Tibial nerve (tissue), 4 donors: ENCODE data around the gene AURKAIP1. TPM values are rescaled to one million over a fixed set of nuclear protein-coding genes. Genes with fewer than 3 reads are reported as not detected.
A peak's percentile ranks its signal among the peaks of the same experiment; 100 is the strongest.

Experiments used
- DNase-seq, 2 donors: peaks; one replicate each; pipeline ENCODE4 v3.0.0-alpha.2; 2019; ENCODE audit warnings: low spot score in 2 of 2
- H3K27ac ChIP-seq, 4 donors: fragments of 200-600 bp; sonication (generic) in 3 of 4; one replicate each; pipeline ENCODE4 v1.5.1; 2017 to 2019; ENCODE audit warnings: mild to moderate bottlenecking in 1 of 4
- H3K27me3 ChIP-seq, 2 donors: fragments of 200-600 bp; sonication (generic) in 1 of 2; one replicate each; pipeline versions ENCODE4 v1.5.1 to v1.6.0; 2017 to 2019
- H3K36me3 ChIP-seq, 3 donors: fragments of 200-600 bp; sonication (generic); one replicate each; pipeline ENCODE4 v1.5.1; 2018 to 2019
- H3K4me1 ChIP-seq, 4 donors: fragments of 200-600 bp; sonication (generic) in 3 of 4; one replicate each; pipeline ENCODE4 v1.5.1; 2017 to 2019
- H3K4me3 ChIP-seq, 4 donors: fragments of 200-600 bp; sonication (generic) in 3 of 4; one replicate each; pipeline ENCODE4 v1.5.1; 2017 to 2019; ENCODE audit warnings: mild to moderate bottlenecking in 1 of 4, moderate library complexity in 1 of 4
- H3K9me3 ChIP-seq, 4 donors: fragments of 200-600 bp; sonication (generic) in 3 of 4; one replicate each; pipeline ENCODE4 v1.5.1; 2017 to 2019
- EP300 ChIP-seq, 2 donors: sonication (generic); formaldehyde crosslinking; IDR thresholded peaks; one replicate each; pipeline ENCODE4 v1.6.1; 2017; ENCODE audit warnings: antibody characterized with exemption in 2 of 2, mild to moderate bottlenecking in 1 of 2
- POLR2A ChIP-seq, 2 donors: fragments of 450-650 bp; IDR thresholded peaks; one replicate each; pipeline ENCODE4 v1.6.1; 2017; ENCODE audit warnings: antibody characterized with exemption in 2 of 2, mild to moderate bottlenecking in 2 of 2, moderate library complexity in 2 of 2
- WGBS, 2 donors: methylation state at CpG; one replicate each; pipeline ENCODE4 v1.1.5; 2018; 5-methylcytosine and 5-hydroxymethylcytosine counted together
- total RNA-seq, 4 donors: library from RNA; depleted of rRNA; stranded (reverse); fragments of >200 nt; gene quantifications; one replicate each; pipeline ENCODE4 v1.1.0, GENCODE V29; 2016
- TF ChIP-seq, protein P1 (sequence below), 5 experiments: fragments of 200-600 bp in 3 of 5; fragments of 450-650 bp in 2 of 5; sonication (generic) in 3 of 5; IDR thresholded peaks; one replicate each; pipeline ENCODE4 v1.5.1; 2016 to 2019; ENCODE audit warnings: antibody characterized with exemption in 5 of 5, mild to moderate bottlenecking in 3 of 5, moderate library complexity in 2 of 5

AURKAIP1 gene
- total RNA-seq, 4 donors from 2014 or later = 63.9 to 128 (median 105) TPM

DNA sequence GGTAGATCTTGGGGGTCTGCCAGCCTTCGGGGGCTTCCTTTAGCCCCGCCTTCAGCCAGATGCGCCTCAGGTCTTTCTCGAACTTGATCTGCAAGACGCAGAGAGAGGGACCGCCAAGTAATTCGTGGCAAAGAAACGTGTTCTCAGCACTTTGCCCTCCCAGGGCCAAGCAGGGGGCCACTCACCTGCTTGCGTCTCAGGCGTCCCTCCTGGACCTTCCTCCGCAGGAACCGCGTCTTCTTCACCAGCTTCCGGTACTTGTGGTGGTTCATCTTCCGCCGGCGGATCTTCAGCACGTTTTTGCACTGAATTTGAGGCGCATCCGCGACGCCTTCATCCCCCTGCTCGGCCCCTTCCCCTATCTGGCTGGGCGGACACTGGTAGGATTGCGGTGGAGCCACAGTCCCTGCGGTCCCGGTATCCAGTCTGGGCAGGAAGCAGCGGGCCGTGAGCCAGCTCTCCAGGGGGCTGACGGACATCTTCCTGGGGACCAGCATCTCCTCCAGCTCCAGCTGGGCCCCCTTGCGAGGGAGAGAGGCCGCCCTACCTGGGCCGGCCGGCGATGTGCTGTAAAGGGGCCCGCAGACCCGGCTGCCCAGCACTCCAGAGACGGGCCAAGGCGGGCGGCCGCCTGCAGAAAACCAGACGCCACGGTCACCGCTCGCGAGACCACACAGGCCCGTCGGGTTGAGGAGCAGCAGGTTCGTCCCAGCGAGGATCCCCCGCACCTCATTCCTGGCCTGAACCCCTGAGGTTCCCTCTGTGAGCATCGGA is 1.0 kb downstream of the AURKAIP1 start:
- Histone ChIP-seq H3K36me3 (peaks cover 0 to 18% (median 7%) of the 10 kb centered on the region in 3 donors), H3K4me3 (peak overlapping the region; percentile 85 to 100 (median 92)), H3K9me3 (no peaks in the 10 kb centered on the region), H3K27ac (peak overlapping the region in 2 of 4 donors; percentile 91 to 96), H3K27me3 (no peaks in the 10 kb centered on the region), H3K4me1 (peaks cover 0 to 45% (median 26%) of the 10 kb centered on the region in 4 donors)
- TF ChIP-seq POLR2A (IDR thresholded peaks at IDR 0.05) (no peak), EP300 (IDR thresholded peaks at IDR 0.05) (no peak)
- TF ChIP-seq, protein P1, sequence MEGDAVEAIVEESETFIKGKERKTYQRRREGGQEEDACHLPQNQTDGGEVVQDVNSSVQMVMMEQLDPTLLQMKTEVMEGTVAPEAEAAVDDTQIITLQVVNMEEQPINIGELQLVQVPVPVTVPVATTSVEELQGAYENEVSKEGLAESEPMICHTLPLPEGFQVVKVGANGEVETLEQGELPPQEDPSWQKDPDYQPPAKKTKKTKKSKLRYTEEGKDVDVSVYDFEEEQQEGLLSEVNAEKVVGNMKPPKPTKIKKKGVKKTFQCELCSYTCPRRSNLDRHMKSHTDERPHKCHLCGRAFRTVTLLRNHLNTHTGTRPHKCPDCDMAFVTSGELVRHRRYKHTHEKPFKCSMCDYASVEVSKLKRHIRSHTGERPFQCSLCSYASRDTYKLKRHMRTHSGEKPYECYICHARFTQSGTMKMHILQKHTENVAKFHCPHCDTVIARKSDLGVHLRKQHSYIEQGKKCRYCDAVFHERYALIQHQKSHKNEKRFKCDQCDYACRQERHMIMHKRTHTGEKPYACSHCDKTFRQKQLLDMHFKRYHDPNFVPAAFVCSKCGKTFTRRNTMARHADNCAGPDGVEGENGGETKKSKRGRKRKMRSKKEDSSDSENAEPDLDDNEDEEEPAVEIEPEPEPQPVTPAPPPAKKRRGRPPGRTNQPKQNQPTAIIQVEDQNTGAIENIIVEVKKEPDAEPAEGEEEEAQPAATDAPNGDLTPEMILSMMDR (IDR thresholded peaks at IDR 0.05) = no peak
- WGBS, 2 donors = 56 to 60% methylated on average over 39 to 50 of the region's 52 CpGs
- DNase-seq = no peak

DNA sequence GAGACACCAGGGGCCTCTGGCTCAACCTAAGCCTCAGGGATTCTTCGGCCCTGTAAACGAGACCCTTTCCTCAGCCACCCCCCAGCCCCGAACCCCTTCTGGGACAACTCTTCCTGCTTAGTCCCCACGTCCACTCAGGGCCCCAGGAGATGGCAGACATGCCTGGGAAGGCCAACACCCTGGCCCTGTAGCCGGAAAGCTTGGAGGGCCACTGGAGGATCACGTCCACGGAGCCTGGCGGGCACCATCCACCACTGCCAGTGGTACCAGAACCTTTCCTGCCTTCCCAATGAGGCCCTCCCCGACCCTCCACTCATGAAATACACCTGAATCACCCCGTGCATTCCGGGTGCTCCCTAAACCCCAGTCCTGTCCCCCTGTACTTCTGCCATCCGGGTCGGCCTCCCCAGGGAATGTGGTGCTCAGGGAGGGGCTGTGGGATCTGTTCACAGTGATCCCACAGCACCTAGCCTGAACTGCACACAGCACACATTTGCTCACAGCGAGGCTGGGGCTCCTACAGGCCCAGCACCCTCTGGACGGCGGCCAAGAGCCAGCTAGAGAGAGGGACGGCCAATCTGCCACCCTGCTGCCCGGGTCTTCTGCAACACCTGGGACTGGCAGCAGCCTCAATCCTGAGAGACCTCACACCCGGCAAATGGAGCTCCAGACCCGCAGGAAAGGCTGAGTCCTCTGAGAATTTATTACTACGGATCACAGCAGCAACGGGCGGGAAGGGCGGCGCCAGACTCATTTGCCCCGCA is 1.8 kb downstream of the AURKAIP1 start:
- no peak overlapping the region for H3K4me3 ChIP-seq
- H3K36me3 ChIP-seq = peaks cover 0 to 18% (median 7%) of the 10 kb centered on the region in 3 donors
- 83 to 85% methylated on average over 25 to 26 of the region's 26 CpGs for WGBS, 2 donors
- H3K27me3 ChIP-seq = no peaks in the 10 kb centered on the region
- no peaks in the 10 kb centered on the region for H3K9me3 ChIP-seq
- no peak overlapping the region for H3K27ac ChIP-seq
- H3K4me1 ChIP-seq = peaks cover 0 to 45% (median 26%) of the 10 kb centered on the region in 4 donors
- DNase-seq = no peak
- TF ChIP-seq, protein P1 (IDR thresholded peaks at IDR 0.05) = no peak
- no peak for TF ChIP-seq EP300 (IDR thresholded peaks at IDR 0.05)
- no peak for TF ChIP-seq POLR2A (IDR thresholded peaks at IDR 0.05)

DNA sequence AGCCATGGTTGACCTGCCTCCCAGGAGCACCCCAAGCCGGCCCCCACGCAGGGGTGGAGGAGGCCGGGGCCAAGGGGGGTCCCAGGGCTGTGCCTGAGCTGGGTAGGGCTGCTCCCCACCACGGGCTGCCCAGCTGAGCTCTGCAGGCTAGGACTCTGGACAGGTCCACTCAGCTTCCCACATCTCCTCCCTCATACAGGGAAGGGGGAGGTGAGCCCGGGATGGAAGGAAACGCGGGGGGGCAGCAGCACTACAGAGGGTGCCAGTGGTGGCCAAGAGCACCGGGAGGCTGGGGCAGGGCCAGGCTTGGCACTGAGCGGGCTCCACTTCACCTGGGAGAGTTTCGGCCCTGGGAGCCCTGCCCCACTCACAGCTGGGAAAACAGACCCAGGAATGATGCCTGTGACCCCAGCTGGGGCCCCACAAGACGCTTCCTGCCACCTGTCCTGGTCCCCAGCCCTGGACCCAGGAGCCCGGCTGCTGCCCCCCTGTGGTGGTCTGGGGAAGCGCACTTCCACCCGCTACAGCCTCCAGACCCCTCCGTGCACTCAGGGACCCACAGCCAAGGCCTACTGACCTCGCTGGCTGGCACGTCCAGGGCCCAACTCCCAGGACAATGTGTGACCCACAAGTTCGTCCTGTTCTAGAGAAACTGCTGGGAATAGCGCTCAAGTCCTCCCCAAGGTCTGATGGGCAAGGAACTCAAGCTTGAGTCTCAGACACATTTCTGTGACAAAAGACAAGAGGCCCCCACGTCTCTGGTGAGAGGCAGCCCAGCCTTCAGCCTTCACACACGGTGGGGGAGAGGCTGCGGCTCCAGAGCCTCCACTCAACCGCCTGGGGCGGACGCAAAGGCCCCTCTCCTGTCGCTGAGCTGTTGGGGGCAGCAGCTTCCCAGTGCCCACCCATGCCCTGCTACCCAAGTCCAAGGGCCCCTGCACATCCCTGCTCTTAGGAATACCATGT is 3.0 kb downstream of the AURKAIP1 start:
- WGBS, 2 donors = 20 to 37% methylated on average over 14 to 21 of the region's 26 CpGs

DNA sequence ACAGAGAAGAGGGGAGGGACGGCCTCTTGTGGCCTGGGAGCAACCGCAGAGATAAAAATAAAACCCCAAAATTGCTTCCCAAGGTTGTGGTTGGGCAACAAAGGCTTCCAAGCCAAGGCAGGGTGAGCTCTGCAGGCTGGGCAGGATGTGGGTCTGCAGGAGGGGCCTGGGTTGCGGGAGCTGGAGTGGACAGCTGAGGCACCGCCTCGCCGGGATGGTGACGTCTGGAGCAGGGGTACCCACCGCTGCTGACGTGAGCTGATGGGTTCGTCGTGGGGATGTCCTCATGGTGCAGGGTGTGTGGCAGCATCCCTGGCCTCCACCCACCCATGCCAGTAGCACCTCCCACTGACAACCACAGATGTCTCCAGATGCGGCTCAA is 3.7 kb downstream of the AURKAIP1 start:
- H3K36me3 ChIP-seq = peaks cover 0 to 18% (median 7%) of the 10 kb centered on the region in 3 donors
- H3K9me3 ChIP-seq = no peaks in the 10 kb centered on the region
- peak overlapping the region in 2 of 4 donors; percentile 23 to 78 for H3K27ac ChIP-seq
- WGBS, 2 donors = 35 to 46% methylated on average over 10 to 12 of the region's 12 CpGs
- peaks cover 0 to 45% (median 26%) of the 10 kb centered on the region in 4 donors for H3K4me1 ChIP-seq
- no peak overlapping the region for H3K4me3 ChIP-seq
- no peak for DNase-seq
- TF ChIP-seq EP300 (IDR thresholded peaks at IDR 0.05) (no peak), POLR2A (IDR thresholded peaks at IDR 0.05) (no peak)
- TF ChIP-seq, protein P1 (IDR thresholded peaks at IDR 0.05) = no peak
- no peaks in the 10 kb centered on the region for H3K27me3 ChIP-seq

More for the DNA sequence above, 3.0 kb downstream of the AURKAIP1 start:
- Histone ChIP-seq H3K36me3 (peaks cover 0 to 18% (median 7%) of the 10 kb centered on the region in 3 donors), H3K27me3 (no peaks in the 10 kb centered on the region), H3K9me3 (no peaks in the 10 kb centered on the region), H3K4me1 (peaks cover 0 to 45% (median 26%) of the 10 kb centered on the region in 4 donors), H3K27ac (peak overlapping the region in 3 of 4 donors; percentile 23 to 78 (median 42)), H3K4me3 (no peak overlapping the region)
- TF ChIP-seq EP300 (IDR thresholded peaks at IDR 0.05) (no peak), POLR2A (IDR thresholded peaks at IDR 0.05) (no peak)
- TF ChIP-seq, protein P1 (IDR thresholded peaks at IDR 0.05) = peak; percentile 90 to 99 (median 95)
- peak in 1 of 2 donors; percentile 71 for DNase-seq
